HepG2 (cell line): ENCODE measurements around the gene SEMA7A. TPM values are rescaled to one million over a fixed set of nuclear protein-coding genes. Genes with fewer than 3 reads are reported as not detected.

Source experiments
- ATAC-seq: fragments of 200-7000 bp; cut with Tn5 transposase; 3 replicates; pipeline ENCODE4 v1.9.1; 2020; ENCODE audit warnings: mild to moderate bottlenecking, moderate library complexity
- BruUV-seq: library from RNA; stranded (reverse); fragments of 400-500 nt; replicated peaks from 2 replicates; lab custom pipeline; 2021; lab: Mats Ljungman, UMichigan
- CTCF ChIA-PET: fragments of 300-600 bp; formaldehyde crosslinking; extraction: SDS; loops from one replicate; lab custom pipeline; 2021; ENCODE audit warnings: low total read pairs, inconsistent platforms, low intra/inter-chr PET ratio; lab: Yijun Ruan, JAX
- POLR2A ChIA-PET: fragments of 350-600 bp; sonication (Branson Sonifier 250); formaldehyde crosslinking; loops from one replicate; lab custom pipeline; 2020; ENCODE audit warnings: antibody characterized with exemption, inconsistent platforms; lab: Yijun Ruan, JAX
- DNase-seq: peaks from one replicate; pipeline ENCODE4 v3.0.0-alpha.2; 2015; ENCODE audit warnings: low spot score
- FAIRE-seq: peaks from 3 replicates; lab custom pipeline; 2011; peaks lifted over from hg19 to GRCh38; lab: Jason Lieb, UNC
- H2AFZ ChIP-seq: one replicate; pipeline ENCODE4 v1.6.1; 2011; ENCODE audit warnings: low read length, inconsistent platforms
- H3K27ac ChIP-seq: fragments of 300-600 bp; 3 replicates; pipeline ENCODE4 v1.8.0; 2011; ENCODE audit warnings: mixed run types, mild to moderate bottlenecking, mixed read lengths, low read length, inconsistent platforms; ENCODE audit not compliant: insufficient read depth; ENCODE audit errors: extremely low read length
- H3K27me3 ChIP-seq, 2 experiments: fragments of 200-600 bp in 1 of 2; 2 replicates in 1 of 2; 3 replicates in 1 of 2; pipeline versions ENCODE4 v1.6.0 to v1.8.0; 2011; ENCODE audit warnings: low read length in 2 of 2, mild to moderate bottlenecking in 2 of 2, moderate library complexity in 2 of 2, inconsistent platforms in 1 of 2; ENCODE audit not compliant: insufficient read depth in 2 of 2, control insufficient read depth in 1 of 2
- H3K36me3 ChIP-seq, 2 experiments: fragments of 200-600 bp in 1 of 2; replicated peaks in 1 of 2; 2 replicates in 1 of 2; 3 replicates in 1 of 2; pipeline versions ENCODE4 v1.5.1 to v1.8.0; 2011; ENCODE audit warnings: low read length in 2 of 2, inconsistent platforms in 1 of 2; ENCODE audit not compliant: insufficient read depth in 2 of 2, control insufficient read depth in 1 of 2
- H3K4me1 ChIP-seq: 2 replicates; pipeline ENCODE4 v1.5.1; 2012; ENCODE audit warnings: low read length, inconsistent platforms; ENCODE audit not compliant: insufficient read depth
- H3K4me2 ChIP-seq: 2 replicates; pipeline ENCODE4 v1.6.0; 2011; ENCODE audit warnings: low read depth, low read length, inconsistent platforms
- H3K4me3 ChIP-seq, 3 experiments: fragments of 200-600 bp in 1 of 3; sonication (generic), shearing (Covaris generic) in 1 of 3; replicated peaks in 1 of 3; 2 replicates each; pipeline ENCODE4 v1.5.1; 2011 to 2016; ENCODE audit warnings: low read length in 3 of 3, inconsistent platforms in 2 of 3, low read depth in 2 of 3, mild to moderate bottlenecking in 2 of 3, control low read depth in 1 of 3, mixed read lengths in 1 of 3; ENCODE audit not compliant: insufficient read depth in 1 of 3
- H3K79me2 ChIP-seq: one replicate; pipeline ENCODE4 v1.6.1; 2011; ENCODE audit warnings: low read length, inconsistent platforms; ENCODE audit not compliant: insufficient read depth
- H3K9ac ChIP-seq: 2 replicates; pipeline ENCODE4 v1.6.0; 2011; ENCODE audit warnings: mild to moderate bottlenecking, low read depth, low read length, inconsistent platforms; ENCODE audit not compliant: insufficient read depth
- H3K9me3 ChIP-seq: 2 replicates; pipeline ENCODE4 v1.5.1; 2012; ENCODE audit warnings: mild to moderate bottlenecking, low read length
- H4K20me1 ChIP-seq: 2 replicates; pipeline ENCODE4 v1.6.0; 2011; ENCODE audit warnings: inconsistent platforms, mild to moderate bottlenecking, low read length, moderate library complexity; ENCODE audit not compliant: insufficient read depth
- CAMTA2 ChIP-seq: sonication (generic); formaldehyde crosslinking; IDR thresholded peaks from 2 replicates; pipeline ENCODE4 v1.4.0; 2020; ENCODE audit warnings: mild to moderate bottlenecking, missing genetic modification reagents, borderline replicate concordance
- HNRNPL ChIP-seq: fragments of 200-400 bp; formaldehyde crosslinking; IDR thresholded peaks from 2 replicates; pipeline ENCODE4 v1.6.1; 2017; ENCODE audit warnings: mild to moderate bottlenecking, low read depth, low read length
- ZNF687 ChIP-seq: sonication (generic); formaldehyde crosslinking; IDR thresholded peaks from 2 replicates; pipeline ENCODE4 v1.5.1; 2020; ENCODE audit warnings: mild to moderate bottlenecking, missing genetic modification reagents, moderate library complexity
- WGBS: methylation state at CpG from one replicate; pipeline ENCODE4 v1.1.6; 2017; ENCODE audit warnings: low lambda C conversion rate; 5-methylcytosine and 5-hydroxymethylcytosine counted together
- in situ Hi-C: cut with HindIII; loops from 2 replicates; pipeline ENCODE4 v1.10.0; 2017; ENCODE audit warnings: low pct_unique_long_range_greater_than_20kb; ENCODE audit not compliant: extremely low pct_ligation_motif_present
- intact Hi-C: fragments of 100-400 bp; cut with micrococcal nuclease; formaldehyde crosslinking; loops from one replicate; pipeline ENCODE4 v1.10.0; 2022; ENCODE audit not compliant: unreplicated experiment
- polyA plus RNA-seq, 8 experiments: library from polyadenylated mRNA; depleted of rRNA in 3 of 8; stranded (reverse) in 7 of 8; unstranded in 1 of 8; fragments of >200 nt; fragmentation: Illumina TruSeq in 4 of 8; extraction: Trizol in 4 of 8; gene quantifications; 2 replicates each; pipeline versions ENCODE4 v1.2.1 to v1.2.3, GENCODE V29; 2011 to 2016; ENCODE audit warnings: low read depth in 4 of 8, missing spikeins in 1 of 8, mixed read lengths in 1 of 8; ENCODE audit not compliant: insufficient read depth in 1 of 8
- total RNA-seq, 5 experiments: library from RNA; depleted of rRNA; stranded (reverse); fragments of >200 nt; fragmentation: Illumina TruSeq; extraction: Trizol; gene quantifications; 2 replicates each; pipeline ENCODE4 v1.2.3, GENCODE V29; 2016; ENCODE audit warnings: low read depth in 1 of 5

The SEMA7A gene
- total and polyA plus RNA-seq, 2 of the 13 experiments (the other 11 are each of a cell fraction or from before 2014, with no cell fraction given): 9.0 to 15.8 TPM

GRCh38 chr15:74387141-74387541 lies 46.6 kb downstream of the SEMA7A start:
- FAIRE-seq (no peak), DNase-seq (no peak), ATAC-seq (no peak)
- Histone ChIP-seq H3K36me3 (no peaks in the 10 kb centered on the region), H3K9me3 (no peaks in the 10 kb centered on the region), H4K20me1 (no peaks in the 10 kb centered on the region), H3K4me1 (peaks cover 85% of the 10 kb centered on the region), H3K27ac (no peak overlapping the region), H3K79me2 (no peaks in the 10 kb centered on the region), H3K27me3 (peaks cover 3 to 32% of the 10 kb centered on the region in 2 experiments; a peak in 3 of 5 replicates), H3K9ac (no peak overlapping the region), H3K4me3 (peak overlapping the region in 1 of 3 experiments; percentile 21; a peak in 1 of 6 replicates), H3K4me2 (no peak overlapping the region; the same call in 1 of the 2 replicates), H2AFZ (no peak overlapping the region)
- ChIA-PET POLR2A (interaction anchor here (1.1 to 8.8 kb wide), 3 partner anchors 20 to 54 kb away, joined by 3 to 124 read pairs (median 4); no protein-coding TSS in a partner anchor), CTCF (no interaction called here)
- 65% methylated on average over 12 of the region's 13 CpGs for WGBS
- TF ChIP-seq HNRNPL (0 out of 2 replicates have a peak, but pooled peaks have one; percentile 42), ZNF687 (CRISPR knock-in tag) (0 out of 2 replicates have a peak, but pooled peaks have one; percentile 6), CAMTA2 (CRISPR knock-in tag) (no peak)
- no TSS peak for BruUV-seq
- intact Hi-C loops (no loop called here), in situ Hi-C loops (loop anchor here (5.0 kb wide), 1 partner anchor 45 kb away; the partner anchor contains the start of gene SEMA7A)
